Gastrocnemius medialis (tissue), 4 donors: Measurements from ENCODE around the gene FAM13A. TPM values are rescaled to one million over a fixed set of nuclear protein-coding genes. Genes with fewer than 3 reads are reported as not detected.
"Not testable (repeated sequence)": the region's sequence is repeated elsewhere in the genome, so short reads cannot be mapped to it uniquely, and the experiment has no call there.

ENCODE experiments used
- ATAC-seq, 2 donors: fragments of 150-250 bp; one replicate each; pipeline ENCODE4 v1.9.1; 2016
- DNase-seq, 2 donors: peaks; one replicate each; pipeline ENCODE4 v3.0.0-alpha.2; 2019
- H3K27ac ChIP-seq, 4 donors: fragments of 200-600 bp; sonication (generic); 1 replicate in 1 of 4; 2 replicates in 3 of 4; pipeline ENCODE4 v1.5.1; 2016 to 2018; ENCODE audit warnings: mild to moderate bottlenecking in 2 of 4, moderate library complexity in 1 of 4
- H3K27me3 ChIP-seq, 3 donors: fragments of 200-600 bp; sonication (generic) in 2 of 3; 1 replicate in 1 of 3; 2 replicates in 2 of 3; pipeline versions ENCODE4 v1.5.1 to v1.6.0; 2016 to 2019; ENCODE audit warnings: mild to moderate bottlenecking in 1 of 3, moderate library complexity in 1 of 3
- H3K36me3 ChIP-seq, 2 donors: fragments of 200-600 bp; sonication (generic) in 1 of 2; one replicate each; pipeline ENCODE4 v1.5.1; 2017 to 2018
- H3K4me1 ChIP-seq, 2 donors: fragments of 200-600 bp; sonication (generic) in 1 of 2; one replicate each; pipeline ENCODE4 v1.5.1; 2016 to 2017; ENCODE audit warnings: mild to moderate bottlenecking in 2 of 2
- H3K4me3 ChIP-seq, 4 donors: fragments of 200-600 bp; sonication (generic) in 3 of 4; 1 replicate in 1 of 4; 2 replicates in 3 of 4; pipeline ENCODE4 v1.5.1; 2016 to 2019; ENCODE audit warnings: mild to moderate bottlenecking in 2 of 4
- H3K9me3 ChIP-seq, 3 donors: fragments of 200-600 bp; sonication (generic) in 2 of 3; 1 replicate in 1 of 3; 2 replicates in 2 of 3; pipeline ENCODE4 v1.5.1; 2016 to 2019
- POLR2A ChIP-seq, 2 donors: fragments of 450-650 bp; IDR thresholded peaks; one replicate each; pipeline ENCODE4 v1.6.1; 2017; ENCODE audit warnings: antibody characterized with exemption in 2 of 2, mild to moderate bottlenecking in 2 of 2, moderate library complexity in 2 of 2
- in situ Hi-C, 4 donors: fragments of 200-750 bp; cut with MboI; loops; one replicate each; pipeline versions ENCODE4 v1.15.0 to v1.8.0; 2017; ENCODE audit warnings: low sequenced_read_pairs in 4 of 4
- intact Hi-C: fragments of 100-400 bp; cut with DNase I; formaldehyde crosslinking; loops from one replicate; pipeline ENCODE4 v1.15.1; 2023; ENCODE audit warnings: low total_unique reads
- total RNA-seq, 4 donors: library from RNA; depleted of rRNA; stranded (reverse); fragments of >200 nt; gene quantifications; one replicate each; pipeline versions ENCODE4 v1.1.0 to v1.2.3, GENCODE V29; 2016
- TF ChIP-seq, protein P1 (sequence below), 5 experiments: fragments of 450-650 bp in 3 of 5; fragments of 200-600 bp in 2 of 5; sonication (generic) in 2 of 5; IDR thresholded peaks in 4 of 5; conservative IDR thresholded peaks in 1 of 5; 1 replicate in 4 of 5; 2 replicates in 1 of 5; pipeline ENCODE4 v1.5.1; 2016 to 2019; ENCODE audit warnings: antibody characterized with exemption in 5 of 5, mild to moderate bottlenecking in 3 of 5, moderate library complexity in 3 of 5

The FAM13A gene
- total RNA-seq, 4 donors from 2014 or later, result 6.7 to 14.1 (median 11.4) TPM

DNA sequence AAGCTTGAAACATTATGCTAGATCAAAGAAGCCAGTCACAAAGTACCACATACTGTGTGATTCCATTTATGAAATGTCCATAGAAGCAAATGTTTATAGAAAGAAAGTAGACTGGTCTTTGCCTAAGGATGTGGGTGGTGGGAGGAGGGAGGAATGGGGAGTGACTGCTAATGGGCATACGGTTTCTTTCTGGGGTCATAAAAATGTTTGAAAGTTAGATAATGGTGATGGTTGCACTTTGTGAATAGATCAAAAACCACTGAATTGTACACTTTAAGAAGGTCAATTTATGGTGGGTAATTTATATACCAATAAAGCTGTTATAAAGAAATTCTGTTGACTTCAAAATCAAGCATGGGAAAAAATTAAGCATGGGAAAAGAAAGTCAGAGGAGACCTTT lies 56.6 kb downstream of the FAM13A start:
- Histone ChIP-seq H3K36me3 (no peaks in the 10 kb centered on the region), H3K27ac (no peak overlapping the region), H3K9me3 (no peaks in the 10 kb centered on the region), H3K4me3 (no peak overlapping the region), H3K27me3 (no peaks in the 10 kb centered on the region), H3K4me1 (peaks cover 4 to 8% of the 10 kb centered on the region in 2 donors)
- DNase-seq (no peak), ATAC-seq (no peak)
- in situ Hi-C loops, result no loop called here
- TF ChIP-seq, protein P1, sequence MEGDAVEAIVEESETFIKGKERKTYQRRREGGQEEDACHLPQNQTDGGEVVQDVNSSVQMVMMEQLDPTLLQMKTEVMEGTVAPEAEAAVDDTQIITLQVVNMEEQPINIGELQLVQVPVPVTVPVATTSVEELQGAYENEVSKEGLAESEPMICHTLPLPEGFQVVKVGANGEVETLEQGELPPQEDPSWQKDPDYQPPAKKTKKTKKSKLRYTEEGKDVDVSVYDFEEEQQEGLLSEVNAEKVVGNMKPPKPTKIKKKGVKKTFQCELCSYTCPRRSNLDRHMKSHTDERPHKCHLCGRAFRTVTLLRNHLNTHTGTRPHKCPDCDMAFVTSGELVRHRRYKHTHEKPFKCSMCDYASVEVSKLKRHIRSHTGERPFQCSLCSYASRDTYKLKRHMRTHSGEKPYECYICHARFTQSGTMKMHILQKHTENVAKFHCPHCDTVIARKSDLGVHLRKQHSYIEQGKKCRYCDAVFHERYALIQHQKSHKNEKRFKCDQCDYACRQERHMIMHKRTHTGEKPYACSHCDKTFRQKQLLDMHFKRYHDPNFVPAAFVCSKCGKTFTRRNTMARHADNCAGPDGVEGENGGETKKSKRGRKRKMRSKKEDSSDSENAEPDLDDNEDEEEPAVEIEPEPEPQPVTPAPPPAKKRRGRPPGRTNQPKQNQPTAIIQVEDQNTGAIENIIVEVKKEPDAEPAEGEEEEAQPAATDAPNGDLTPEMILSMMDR (IDR thresholded peaks at IDR 0.05 in 4 of 5, conservative IDR thresholded peaks at IDR 0.05 in 1 of 5), result no peak
- TF ChIP-seq POLR2A (IDR thresholded peaks at IDR 0.05), result no peak
- intact Hi-C loops, result no loop called here

DNA sequence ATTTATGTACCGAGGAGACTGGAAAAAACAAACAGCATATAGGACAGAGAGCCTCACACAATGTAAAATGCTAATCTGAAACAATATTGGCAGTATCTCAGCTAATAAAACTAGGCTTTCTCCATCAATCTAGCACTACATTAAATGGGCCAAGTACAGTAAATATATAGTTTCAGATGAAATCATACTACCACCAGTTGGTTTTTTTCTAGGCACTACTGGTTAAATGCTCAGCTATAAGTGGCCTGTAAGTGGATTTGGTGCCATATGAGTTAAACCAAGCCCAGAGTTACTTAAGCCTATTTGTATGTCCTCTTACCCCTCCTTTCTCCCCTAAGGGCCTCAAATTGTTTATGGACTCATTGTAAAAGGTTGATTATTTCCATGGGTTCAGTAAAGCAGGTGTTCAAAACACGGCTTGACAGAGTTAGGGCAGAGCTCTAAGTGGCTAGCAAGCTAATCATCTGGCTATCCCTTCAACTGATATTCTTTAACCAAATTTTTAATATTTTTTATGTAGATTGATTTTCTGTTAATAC lies 57.5 kb downstream of the FAM13A start:
- Histone ChIP-seq H3K36me3 (no peaks in the 10 kb centered on the region), H3K27me3 (no peaks in the 10 kb centered on the region), H3K4me1 (peaks cover 4 to 8% of the 10 kb centered on the region in 2 donors), H3K9me3 (no peaks in the 10 kb centered on the region), H3K27ac (no peak overlapping the region), H3K4me3 (no peak overlapping the region)
- TF ChIP-seq, protein P1 (IDR thresholded peaks at IDR 0.05 in 4 of 5, conservative IDR thresholded peaks at IDR 0.05 in 1 of 5), result no peak
- no peak for TF ChIP-seq POLR2A (IDR thresholded peaks at IDR 0.05)
- in situ Hi-C loops (no loop called here), intact Hi-C loops (no loop called here)
- no peak for DNase-seq
- no peak for ATAC-seq

DNA sequence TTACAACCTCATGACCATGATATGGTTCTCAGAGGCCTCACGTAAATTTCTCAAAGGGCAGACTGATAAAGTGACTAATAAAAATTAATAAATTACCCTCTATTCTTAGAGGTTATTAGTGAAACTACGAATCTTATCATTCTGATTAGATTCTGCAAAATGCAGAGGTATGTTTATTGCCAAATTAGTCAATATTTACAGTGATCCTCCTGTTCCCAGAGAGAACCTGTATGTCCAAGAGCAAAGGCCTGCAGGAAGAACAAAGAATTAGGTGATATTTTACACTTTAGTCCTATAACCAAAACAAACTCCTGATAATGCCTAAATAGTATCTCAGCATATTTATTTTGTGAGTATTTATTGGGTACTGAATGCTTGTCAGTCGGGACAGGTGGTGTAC lies 58.1 kb downstream of the FAM13A start:
- in situ Hi-C loops (no loop called here), intact Hi-C loops (no loop called here)
- H3K36me3 ChIP-seq, result no peaks in the 10 kb centered on the region
- no peak for DNase-seq
- H3K4me1 ChIP-seq, result peaks cover 4 to 8% of the 10 kb centered on the region in 2 donors
- H3K9me3 ChIP-seq, result no peaks in the 10 kb centered on the region
- no peak for TF ChIP-seq POLR2A (IDR thresholded peaks at IDR 0.05)
- TF ChIP-seq, protein P1 (IDR thresholded peaks at IDR 0.05 in 4 of 5, conservative IDR thresholded peaks at IDR 0.05 in 1 of 5), result no peak
- no peaks in the 10 kb centered on the region for H3K27me3 ChIP-seq
- no peak overlapping the region for H3K27ac ChIP-seq
- H3K4me3 ChIP-seq, result no peak overlapping the region
- ATAC-seq, result no peak

DNA sequence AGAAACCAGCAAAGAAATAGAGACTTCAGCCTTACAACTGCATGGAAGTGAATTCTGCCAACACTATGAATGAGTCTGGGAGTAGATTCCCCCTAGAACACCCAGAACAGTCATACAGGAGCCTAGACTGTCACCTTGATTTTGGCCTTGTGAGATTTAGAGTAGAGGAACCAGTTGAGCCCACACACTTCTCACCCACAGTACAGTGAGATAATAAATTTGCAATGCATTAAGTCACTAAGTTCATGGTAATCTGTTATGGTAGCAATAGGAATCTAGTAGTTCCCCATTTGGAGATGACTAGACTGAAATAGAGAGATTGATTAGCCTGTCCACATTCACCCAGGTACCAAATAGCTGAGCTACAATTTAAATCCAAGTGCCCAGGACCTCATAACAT lies 59.0 kb downstream of the FAM13A start:
- Histone ChIP-seq H3K27ac (no peak overlapping the region), H3K4me3 (no peak overlapping the region), H3K9me3 (no peaks in the 10 kb centered on the region), H3K27me3 (no peaks in the 10 kb centered on the region), H3K4me1 (peaks cover 4 to 8% of the 10 kb centered on the region in 2 donors), H3K36me3 (no peaks in the 10 kb centered on the region)
- in situ Hi-C loops (no loop called here), intact Hi-C loops (no loop called here)
- ATAC-seq (no peak), DNase-seq (no peak)
- TF ChIP-seq POLR2A (IDR thresholded peaks at IDR 0.05), result no peak
- TF ChIP-seq, protein P1 (IDR thresholded peaks at IDR 0.05 in 4 of 5, conservative IDR thresholded peaks at IDR 0.05 in 1 of 5), result no peak

DNA sequence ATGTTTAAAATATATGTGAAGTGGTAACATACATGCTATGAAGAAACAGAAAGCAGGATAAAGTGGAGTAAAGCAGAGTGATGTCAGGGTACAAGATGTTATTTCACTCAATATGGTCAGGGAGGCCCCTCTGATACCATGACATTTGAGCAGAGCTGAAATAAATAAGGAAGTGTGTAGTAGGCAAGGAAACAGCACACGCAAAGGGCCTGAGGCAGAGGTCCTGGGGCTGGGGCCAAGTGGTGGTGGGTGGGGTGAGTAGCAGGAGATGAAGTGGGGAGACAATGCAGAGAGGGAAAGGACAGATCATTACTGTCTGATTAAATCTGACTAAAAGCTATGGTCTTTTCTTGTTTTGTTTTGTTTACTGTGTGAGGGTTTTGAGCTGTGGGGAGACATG lies 61.1 kb downstream of the FAM13A start:
- intact Hi-C loops, result no loop called here

DNA sequence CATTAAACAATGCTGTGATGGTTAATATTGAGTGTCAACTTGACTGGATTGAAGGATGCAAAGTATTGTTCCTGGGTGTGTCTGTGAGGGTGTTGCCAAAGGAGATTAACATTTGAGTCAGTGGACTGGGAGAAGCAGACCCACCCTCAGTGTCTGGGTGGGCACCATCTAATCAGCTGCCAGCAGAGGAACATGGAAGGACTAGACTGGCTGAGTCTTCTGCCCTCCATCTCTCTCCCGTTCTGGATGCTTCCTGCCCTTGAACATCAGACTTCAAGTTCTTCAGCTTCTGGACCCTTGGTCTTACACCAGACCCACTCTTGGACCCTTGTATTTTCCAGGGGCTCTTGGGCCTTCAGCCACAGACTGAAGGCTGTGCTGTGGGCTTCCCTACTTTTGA lies 61.7 kb downstream of the FAM13A start:
- H3K4me1 ChIP-seq, H3K27ac ChIP-seq, H3K27me3 ChIP-seq, in situ Hi-C loops, ATAC-seq, H3K9me3 ChIP-seq, H3K36me3 ChIP-seq, DNase-seq, H3K4me3 ChIP-seq, intact Hi-C loops: not testable (repeated sequence)

More for the DNA sequence above, 61.1 kb downstream of the FAM13A start:
- no peak for DNase-seq
- ATAC-seq, result no peak
- in situ Hi-C loops, result no loop called here
- TF ChIP-seq POLR2A (IDR thresholded peaks at IDR 0.05), result no peak
- TF ChIP-seq, protein P1 (IDR thresholded peaks at IDR 0.05 in 4 of 5, conservative IDR thresholded peaks at IDR 0.05 in 1 of 5), result no peak
- Histone ChIP-seq H3K4me3 (no peak overlapping the region), H3K27me3 (no peaks in the 10 kb centered on the region), H3K36me3 (no peaks in the 10 kb centered on the region), H3K4me1 (no peaks in the 10 kb centered on the region), H3K9me3 (no peaks in the 10 kb centered on the region), H3K27ac (no peak overlapping the region)
